Vagina (tissue), 2 donors: Measurements from ENCODE around the gene ATMIN. TPM values are rescaled to one million over a fixed set of nuclear protein-coding genes. Genes with fewer than 3 reads are reported as not detected.

ENCODE experiments used
- DNase-seq, 2 donors: peaks; one replicate each; pipeline ENCODE4 v3.0.0-alpha.2; 2017; ENCODE audit errors: extremely low spot score in 2 of 2
- H3K27ac ChIP-seq: fragments of 200-600 bp; sonication (generic); one replicate; pipeline ENCODE4 v1.5.1; 2019
- H3K27me3 ChIP-seq: fragments of 200-600 bp; sonication (generic); one replicate; pipeline ENCODE4 v1.5.1; 2019
- H3K36me3 ChIP-seq, 2 donors: fragments of 200-600 bp; sonication (generic); one replicate each; pipeline ENCODE4 v1.5.1; 2017 to 2019
- H3K4me1 ChIP-seq: fragments of 200-600 bp; sonication (generic); one replicate; pipeline ENCODE4 v1.5.1; 2019
- H3K4me3 ChIP-seq, 2 donors: fragments of 200-600 bp; sonication (generic); 1 replicate in 1 of 2; 2 replicates in 1 of 2; pipeline ENCODE4 v1.5.1; 2016 to 2019
- H3K9me3 ChIP-seq: fragments of 200-600 bp; sonication (generic); one replicate; pipeline ENCODE4 v1.5.1; 2019
- POLR2A ChIP-seq, 2 donors: fragments of 450-650 bp; IDR thresholded peaks; one replicate each; pipeline ENCODE4 v1.6.1; 2017; ENCODE audit warnings: antibody characterized with exemption in 2 of 2, mild to moderate bottlenecking in 2 of 2, moderate library complexity in 2 of 2
- POLR2AphosphoS5 ChIP-seq, 2 donors: sonication (generic); formaldehyde crosslinking; IDR thresholded peaks; one replicate each; pipeline ENCODE4 v1.9.0; 2017; ENCODE audit warnings: antibody characterized with exemption in 2 of 2, mild to moderate bottlenecking in 2 of 2, low read depth in 1 of 2; ENCODE audit not compliant: insufficient read depth in 1 of 2
- intact Hi-C: fragments of 100-400 bp; cut with DNase I; formaldehyde crosslinking; loops from one replicate; pipeline ENCODE4 v1.15.1; 2023
- total RNA-seq: library from RNA; depleted of rRNA; stranded (reverse); fragments of >200 nt; gene quantifications from one replicate; pipeline ENCODE4 v1.2.3, GENCODE V29; 2016
- TF ChIP-seq, protein P1 (sequence below), 3 experiments: fragments of 450-650 bp in 2 of 3; fragments of 200-600 bp in 1 of 3; sonication (generic) in 1 of 3; IDR thresholded peaks; one replicate each; pipeline ENCODE4 v1.5.1; 2017 to 2019; ENCODE audit warnings: antibody characterized with exemption in 3 of 3, mild to moderate bottlenecking in 2 of 3, moderate library complexity in 2 of 3

The ATMIN gene
- total RNA-seq, 1 donor from 2014 or later: 29.7 TPM

- no peak overlapping the region for H3K27ac ChIP-seq
- H3K27me3 ChIP-seq: no peaks in the 10 kb centered on the region
- no peaks in the 10 kb centered on the region for H3K9me3 ChIP-seq
- no peak for DNase-seq
- H3K4me1 ChIP-seq: peaks cover 10% of the 10 kb centered on the region
- no peaks in the 10 kb centered on the region for H3K36me3 ChIP-seq
- no peak for TF ChIP-seq POLR2AphosphoS5 (IDR thresholded peaks at IDR 0.05; ENCODE audit: insufficient read depth in 1 of 2, low read depth in 1 of 2)
- TF ChIP-seq POLR2A (IDR thresholded peaks at IDR 0.05): no peak
- TF ChIP-seq, protein P1, sequence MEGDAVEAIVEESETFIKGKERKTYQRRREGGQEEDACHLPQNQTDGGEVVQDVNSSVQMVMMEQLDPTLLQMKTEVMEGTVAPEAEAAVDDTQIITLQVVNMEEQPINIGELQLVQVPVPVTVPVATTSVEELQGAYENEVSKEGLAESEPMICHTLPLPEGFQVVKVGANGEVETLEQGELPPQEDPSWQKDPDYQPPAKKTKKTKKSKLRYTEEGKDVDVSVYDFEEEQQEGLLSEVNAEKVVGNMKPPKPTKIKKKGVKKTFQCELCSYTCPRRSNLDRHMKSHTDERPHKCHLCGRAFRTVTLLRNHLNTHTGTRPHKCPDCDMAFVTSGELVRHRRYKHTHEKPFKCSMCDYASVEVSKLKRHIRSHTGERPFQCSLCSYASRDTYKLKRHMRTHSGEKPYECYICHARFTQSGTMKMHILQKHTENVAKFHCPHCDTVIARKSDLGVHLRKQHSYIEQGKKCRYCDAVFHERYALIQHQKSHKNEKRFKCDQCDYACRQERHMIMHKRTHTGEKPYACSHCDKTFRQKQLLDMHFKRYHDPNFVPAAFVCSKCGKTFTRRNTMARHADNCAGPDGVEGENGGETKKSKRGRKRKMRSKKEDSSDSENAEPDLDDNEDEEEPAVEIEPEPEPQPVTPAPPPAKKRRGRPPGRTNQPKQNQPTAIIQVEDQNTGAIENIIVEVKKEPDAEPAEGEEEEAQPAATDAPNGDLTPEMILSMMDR (IDR thresholded peaks at IDR 0.05): no peak
- no peak overlapping the region for H3K4me3 ChIP-seq
- intact Hi-C loops: no loop called here
Observed at GRCh38 chr16:81066681-81067080, 31.0 kb downstream of the ATMIN start.

GRCh38 chr16:81067166-81067565, 31.5 kb downstream of the ATMIN start:
- Histone ChIP-seq H3K4me3 (no peak overlapping the region), H3K36me3 (no peaks in the 10 kb centered on the region), H3K27me3 (no peaks in the 10 kb centered on the region), H3K9me3 (no peaks in the 10 kb centered on the region), H3K27ac (no peak overlapping the region), H3K4me1 (peaks cover 10% of the 10 kb centered on the region)
- TF ChIP-seq, protein P1 (IDR thresholded peaks at IDR 0.05): no peak
- TF ChIP-seq POLR2A (IDR thresholded peaks at IDR 0.05): no peak
- no peak for TF ChIP-seq POLR2AphosphoS5 (IDR thresholded peaks at IDR 0.05; ENCODE audit: insufficient read depth in 1 of 2, low read depth in 1 of 2)
- intact Hi-C loops: no loop called here
- no peak for DNase-seq

- H3K9me3 ChIP-seq: no peaks in the 10 kb centered on the region
- no peak overlapping the region for H3K27ac ChIP-seq
- peaks cover 10% of the 10 kb centered on the region for H3K4me1 ChIP-seq
- intact Hi-C loops: no loop called here
- no peak overlapping the region for H3K4me3 ChIP-seq
- H3K36me3 ChIP-seq: no peaks in the 10 kb centered on the region
- no peaks in the 10 kb centered on the region for H3K27me3 ChIP-seq
- no peak for TF ChIP-seq POLR2A (IDR thresholded peaks at IDR 0.05)
- TF ChIP-seq, protein P1 (IDR thresholded peaks at IDR 0.05): no peak
- TF ChIP-seq POLR2AphosphoS5 (IDR thresholded peaks at IDR 0.05; ENCODE audit: insufficient read depth in 1 of 2, low read depth in 1 of 2): no peak
- no peak for DNase-seq
Observed at GRCh38 chr16:81069063-81069462, 33.4 kb downstream of the ATMIN start.

- intact Hi-C loops: no loop called here
- no peak for DNase-seq
- no peak for TF ChIP-seq POLR2AphosphoS5 (IDR thresholded peaks at IDR 0.05; ENCODE audit: insufficient read depth in 1 of 2, low read depth in 1 of 2)
- TF ChIP-seq, protein P1 (IDR thresholded peaks at IDR 0.05): no peak
- no peak for TF ChIP-seq POLR2A (IDR thresholded peaks at IDR 0.05)
Observed at GRCh38 chr16:81070979-81071378, 35.3 kb downstream of the ATMIN start.

GRCh38 chr16:81071805-81072204, 36.2 kb downstream of the ATMIN start:
- intact Hi-C loops: no loop called here
- TF ChIP-seq, protein P1 (IDR thresholded peaks at IDR 0.05): no peak
- TF ChIP-seq POLR2AphosphoS5 (IDR thresholded peaks at IDR 0.05; ENCODE audit: insufficient read depth in 1 of 2, low read depth in 1 of 2) (no peak), POLR2A (IDR thresholded peaks at IDR 0.05) (no peak)
- Histone ChIP-seq H3K9me3 (no peaks in the 10 kb centered on the region), H3K27ac (no peak overlapping the region), H3K4me1 (peaks cover 2% of the 10 kb centered on the region), H3K27me3 (no peaks in the 10 kb centered on the region), H3K36me3 (no peaks in the 10 kb centered on the region), H3K4me3 (no peak overlapping the region)
- DNase-seq: no peak

More at GRCh38 chr16:81070979-81071378, 35.3 kb downstream of the ATMIN start:
- H3K27me3 ChIP-seq: no peaks in the 10 kb centered on the region
- H3K27ac ChIP-seq: no peak overlapping the region
- H3K4me3 ChIP-seq: no peak overlapping the region
- H3K9me3 ChIP-seq: no peaks in the 10 kb centered on the region
- H3K4me1 ChIP-seq: peaks cover 10% of the 10 kb centered on the region
- H3K36me3 ChIP-seq: no peaks in the 10 kb centered on the region
